Measurements from ENCODE around the gene SNX20. TPM values are rescaled to one million over a fixed set of nuclear protein-coding genes. Genes with fewer than 3 reads are reported as not detected.

The SNX20 gene
- total RNA-seq, 1 experiment from 2014 or later: not detected

DNA sequence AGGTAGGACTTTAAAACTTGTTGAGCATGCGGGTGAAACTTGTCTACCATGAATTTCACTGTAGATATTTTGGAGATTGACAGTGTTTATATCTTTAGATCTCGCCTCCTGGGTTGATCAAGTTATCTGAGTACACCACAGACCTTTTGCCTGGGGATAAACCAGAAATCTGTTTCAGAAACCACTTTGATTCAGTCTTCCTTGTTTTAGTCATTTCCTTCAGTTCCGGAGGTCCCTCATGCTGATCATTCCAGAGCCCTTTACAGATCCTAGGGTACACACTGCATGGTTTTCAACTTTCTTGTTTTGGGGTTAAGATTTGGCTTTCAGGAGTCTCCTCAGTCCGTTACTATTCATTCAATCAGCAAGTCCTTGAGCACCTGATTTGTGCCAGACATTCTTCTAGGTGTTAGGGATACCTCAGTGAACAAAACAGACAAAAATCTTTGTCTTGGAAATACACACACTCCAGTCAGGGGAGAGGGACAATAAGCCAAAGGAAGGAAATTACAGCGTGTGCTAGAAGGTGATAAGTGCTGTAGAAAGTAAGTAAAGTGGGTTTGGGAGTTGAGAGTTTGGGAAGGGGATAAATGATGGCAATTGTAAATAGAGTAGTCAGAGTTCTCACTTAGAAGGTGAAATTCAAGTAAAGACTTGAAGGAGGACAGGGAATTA lies 24.5 kb upstream of the SNX20 start:
- peak; percentile 37 for DNase-seq (ENCODE audit: low read depth)

DNA sequence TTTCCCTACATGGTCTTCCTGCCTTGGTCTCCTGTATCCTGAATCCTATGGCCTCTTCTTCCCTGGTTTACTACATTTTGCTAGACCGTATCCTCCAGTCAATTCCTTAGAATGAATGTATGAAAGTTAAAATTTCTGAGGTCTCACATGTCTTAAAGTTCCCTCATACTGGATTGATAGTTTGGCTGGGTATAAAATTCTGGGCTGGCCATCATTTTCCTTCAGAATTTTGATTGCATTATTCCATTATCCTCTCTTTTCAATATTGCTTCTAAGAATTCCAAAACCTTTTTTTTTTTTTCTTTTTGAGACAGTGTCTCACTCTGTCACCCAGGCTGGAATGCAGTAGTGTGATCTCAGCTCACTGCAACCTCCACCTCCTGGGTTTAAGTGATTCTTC lies 23.1 kb upstream of the SNX20 start:
- no peak for DNase-seq (ENCODE audit: low read depth)

DNA sequence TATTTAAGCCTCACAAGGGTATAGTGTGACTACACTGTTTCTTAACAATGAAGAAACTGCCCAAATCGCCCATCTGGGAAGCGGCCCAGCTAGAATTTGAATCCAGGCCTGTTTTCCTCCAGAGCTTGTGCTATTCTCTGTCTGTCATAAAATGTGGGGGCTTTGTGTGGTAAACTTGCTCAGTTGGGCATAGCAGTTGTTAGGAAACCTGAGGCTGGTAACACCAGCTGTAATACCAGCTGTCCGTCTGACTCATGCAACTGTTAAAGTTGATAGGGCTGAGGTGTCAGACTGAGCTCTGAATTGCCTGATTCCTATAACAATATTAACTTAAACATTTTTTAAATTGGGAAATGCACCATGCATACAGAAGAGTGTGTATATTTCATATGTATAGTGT lies 21.6 kb upstream of the SNX20 start:
- DNase-seq (ENCODE audit: low read depth): peak; percentile 50

DNA sequence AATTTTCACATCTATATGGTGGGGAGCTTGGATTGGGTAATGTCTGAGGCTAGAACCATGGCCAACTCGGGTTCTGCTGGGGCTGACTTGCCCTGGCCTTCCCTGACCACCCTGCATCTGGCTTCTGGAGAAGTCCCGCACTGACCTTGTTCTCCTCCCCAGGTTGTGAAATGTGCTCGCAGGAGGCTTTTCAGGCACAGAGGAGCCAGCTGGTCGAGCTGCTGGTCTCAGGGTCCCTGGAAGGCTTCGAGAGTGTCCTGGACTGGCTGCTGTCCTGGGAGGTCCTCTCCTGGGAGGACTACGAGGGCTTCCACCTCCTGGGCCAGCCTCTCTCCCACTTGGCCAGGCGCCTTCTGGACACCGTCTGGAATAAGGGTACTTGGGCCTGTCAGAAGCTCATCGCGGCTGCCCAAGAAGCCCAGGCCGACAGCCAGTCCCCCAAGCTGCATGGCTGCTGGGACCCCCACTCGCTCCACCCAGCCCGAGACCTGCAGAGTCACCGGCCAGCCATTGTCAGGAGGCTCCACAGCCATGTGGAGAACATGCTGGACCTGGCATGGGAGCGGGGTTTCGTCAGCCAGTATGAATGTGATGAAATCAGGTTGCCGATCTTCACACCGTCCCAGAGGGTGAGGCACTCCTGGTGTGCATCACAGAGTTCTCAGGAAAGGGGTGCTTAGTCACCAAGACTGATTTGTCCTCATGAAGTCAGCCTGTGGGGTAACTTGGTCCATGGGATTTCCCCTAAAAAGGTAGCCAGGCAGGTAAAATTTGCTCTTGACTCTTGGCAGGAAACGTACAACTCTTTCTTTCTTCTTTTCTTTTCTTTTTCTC lies 18.4 kb upstream of the SNX20 start:
- peak; percentile 65 for DNase-seq (ENCODE audit: low read depth)

DNA sequence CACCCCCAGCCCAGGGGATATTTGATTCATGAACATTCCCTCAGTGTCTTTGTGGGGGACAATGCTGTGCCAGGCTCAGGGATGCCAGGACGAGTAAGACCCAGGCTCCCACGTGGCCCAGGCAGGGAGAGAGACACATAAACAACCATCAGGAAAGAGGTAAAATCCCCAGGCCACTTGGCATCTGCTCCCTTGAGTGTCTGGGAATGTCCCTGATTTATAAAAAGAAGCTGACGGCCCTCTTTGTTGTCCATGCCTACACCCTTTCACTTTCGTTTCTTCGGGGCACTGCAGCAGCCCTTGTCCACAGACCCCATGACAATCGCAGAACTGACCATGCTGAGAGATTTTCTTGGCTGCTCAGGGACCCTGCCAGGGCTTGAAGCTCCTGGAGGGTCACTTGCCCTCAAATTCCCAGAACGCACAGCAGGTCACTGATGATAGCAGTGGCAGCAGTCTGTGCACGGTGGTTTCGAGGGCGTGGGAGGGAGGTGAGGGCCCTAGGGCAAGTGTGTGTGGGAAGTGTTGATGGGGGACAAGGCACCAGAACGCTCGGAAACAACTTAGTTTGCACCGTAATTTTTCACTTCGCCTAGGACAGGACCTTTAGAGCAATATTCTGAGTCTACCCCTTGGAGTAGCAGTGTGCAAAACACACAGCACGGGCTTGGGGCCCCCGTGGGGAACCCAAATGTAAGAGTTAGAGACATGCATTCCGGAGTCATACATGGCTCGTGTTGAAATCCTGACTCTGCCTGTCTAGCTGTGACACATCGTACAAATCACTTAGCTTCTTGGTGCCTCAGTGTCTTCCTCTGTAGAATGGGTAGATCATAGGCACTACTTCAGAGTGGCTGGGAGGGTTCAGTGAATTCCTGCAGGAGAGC lies 17.0 kb upstream of the SNX20 start:
- DNase-seq (ENCODE audit: low read depth): peak; percentile 76

DNA sequence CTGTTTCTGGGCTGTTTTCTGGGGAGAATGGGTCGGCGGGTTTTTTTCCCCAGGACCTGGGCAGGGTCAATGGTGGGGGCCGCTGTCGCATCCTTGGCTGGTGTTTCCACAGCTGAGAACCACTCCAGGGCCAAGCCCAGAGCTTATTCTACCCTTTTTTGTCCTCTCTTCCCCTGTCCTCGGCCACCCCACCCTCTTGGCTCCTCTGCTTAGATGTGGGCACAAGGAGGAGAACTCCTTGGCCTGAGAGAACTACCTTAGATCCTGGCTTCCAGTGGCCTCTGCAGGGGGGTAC lies 16.3 kb upstream of the SNX20 start:
- no peak for DNase-seq (ENCODE audit: low read depth)

DNA sequence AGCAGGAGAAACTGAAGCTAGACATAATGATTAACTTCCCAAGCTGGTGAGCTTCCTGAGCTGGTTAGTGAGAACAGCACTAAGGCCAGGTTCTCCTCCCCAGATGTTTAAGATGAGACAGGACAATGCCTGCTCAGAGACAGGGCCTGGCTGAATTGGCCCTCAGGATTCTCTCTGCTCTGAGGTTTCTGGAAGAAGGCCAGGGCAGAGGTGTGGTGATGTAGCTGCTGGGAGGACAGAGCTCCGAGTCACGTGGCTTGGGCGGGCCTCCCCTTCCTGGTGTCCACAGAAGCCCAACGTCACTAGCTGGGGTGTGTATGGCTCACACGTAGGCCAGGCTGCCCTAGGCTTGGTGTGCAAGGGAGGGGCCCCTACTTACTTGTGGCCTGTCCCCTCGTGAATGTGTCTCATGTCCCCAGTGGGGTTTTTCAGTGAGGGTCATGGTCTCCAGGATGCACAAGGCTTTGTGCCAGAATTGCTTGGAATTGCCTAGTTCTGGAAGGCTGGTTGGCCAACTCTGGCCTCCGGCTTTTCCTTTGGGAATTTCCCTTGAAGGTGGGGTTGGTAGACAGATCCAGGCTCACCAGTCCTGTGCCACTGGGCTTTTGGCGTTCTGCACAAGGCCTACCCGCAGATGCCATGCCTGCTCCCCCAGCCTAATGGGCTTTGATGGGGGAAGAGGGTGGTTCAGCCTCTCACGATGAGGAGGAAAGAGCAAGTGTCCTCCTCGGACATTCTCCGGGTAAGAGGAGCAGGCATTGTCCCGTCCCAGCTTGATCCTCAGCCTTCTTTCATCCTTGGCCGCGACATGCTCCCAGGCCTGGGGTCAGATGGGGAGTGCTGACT lies 15.7 kb upstream of the SNX20 start:
- DNase-seq (ENCODE audit: low read depth): peak; percentile 89

DNA sequence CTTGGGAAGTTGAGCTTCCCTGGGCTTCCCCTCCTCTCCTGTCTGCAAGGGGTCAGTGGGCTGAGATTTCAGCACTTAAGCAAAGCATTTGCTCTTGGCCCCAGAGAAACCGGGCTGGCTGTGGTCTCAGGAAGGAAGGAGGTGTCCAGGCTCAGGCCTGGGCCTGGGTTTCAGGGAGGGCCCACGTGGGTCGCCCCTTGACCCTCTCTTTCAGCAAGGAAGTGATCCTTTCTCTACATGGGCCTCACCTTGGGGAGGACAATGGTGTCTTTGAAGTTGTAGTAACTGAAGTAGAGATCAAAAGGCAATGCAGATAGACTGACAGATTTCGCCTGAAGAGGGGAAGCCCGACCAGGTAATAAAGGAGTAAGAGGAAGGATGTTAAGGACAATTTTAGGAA lies 15.0 kb upstream of the SNX20 start:
- no peak for DNase-seq (ENCODE audit: low read depth)

DNA sequence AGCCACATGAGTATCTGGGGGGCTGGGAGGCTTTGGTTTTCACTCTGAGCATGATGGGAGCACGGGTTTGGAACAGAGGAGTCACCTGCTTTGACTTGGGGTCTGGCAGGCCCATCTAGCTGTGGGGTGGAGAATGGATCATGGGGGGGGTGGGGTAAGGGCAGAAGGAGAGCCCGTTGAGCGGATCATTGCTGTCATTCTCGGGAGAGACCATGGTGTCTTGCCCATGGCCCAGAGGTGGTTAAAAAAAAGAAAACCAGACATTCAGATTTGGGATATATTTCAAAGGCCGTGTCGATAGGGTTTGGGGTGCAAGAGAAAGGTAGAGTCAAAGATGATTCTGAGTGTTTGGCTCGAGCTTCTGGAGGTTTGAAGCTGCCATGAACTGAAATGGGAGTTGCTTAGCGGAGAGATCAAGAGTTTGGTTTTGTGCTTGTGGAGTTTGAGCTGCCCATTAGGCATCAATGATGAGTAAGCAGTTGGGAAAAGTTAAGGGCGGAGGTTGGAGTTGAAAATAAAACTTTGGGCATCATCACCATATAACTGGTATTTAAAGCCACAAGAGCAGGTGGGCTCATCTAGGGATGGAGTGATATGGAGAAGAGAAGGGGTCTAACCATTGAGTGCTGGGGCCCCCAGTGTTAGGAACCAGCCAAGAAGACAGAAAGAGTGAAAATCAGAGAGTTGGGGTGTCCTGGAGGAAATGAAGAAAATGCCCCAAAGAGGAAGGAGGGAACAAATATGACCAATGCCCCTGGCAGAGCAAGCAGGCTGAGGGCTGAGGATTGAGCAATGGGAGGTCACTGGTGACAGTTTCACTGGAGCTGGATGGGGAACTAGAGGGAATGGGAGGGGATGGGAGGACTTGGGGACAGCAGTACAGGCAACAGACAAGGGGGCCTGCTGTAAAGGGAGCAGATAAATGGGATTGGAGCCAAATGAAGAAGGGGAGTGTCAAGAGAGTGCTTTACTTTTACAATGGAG lies 14.2 kb upstream of the SNX20 start:
- no peak for DNase-seq (ENCODE audit: low read depth)

DNA sequence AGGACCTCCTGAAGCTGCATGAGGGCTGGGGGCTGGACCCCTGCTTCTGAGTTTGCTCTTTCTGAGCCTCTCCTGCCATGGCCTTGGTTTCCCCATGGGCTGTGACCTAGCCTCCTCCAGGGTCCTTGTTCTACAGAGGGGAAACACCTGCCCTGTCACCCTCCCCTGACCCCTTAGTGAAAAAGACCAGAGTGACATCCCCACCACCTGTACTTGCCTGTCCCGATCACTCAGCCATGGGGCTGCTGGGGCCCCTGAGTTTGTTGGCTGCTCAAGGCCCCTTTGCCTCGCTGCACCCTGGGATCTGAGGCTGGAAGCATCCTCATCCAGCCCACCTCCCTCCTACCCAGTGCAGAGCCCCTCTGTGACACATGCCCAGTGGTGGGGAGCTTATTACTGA lies 13.1 kb upstream of the SNX20 start:
- no peak for DNase-seq (ENCODE audit: low read depth)

DNA sequence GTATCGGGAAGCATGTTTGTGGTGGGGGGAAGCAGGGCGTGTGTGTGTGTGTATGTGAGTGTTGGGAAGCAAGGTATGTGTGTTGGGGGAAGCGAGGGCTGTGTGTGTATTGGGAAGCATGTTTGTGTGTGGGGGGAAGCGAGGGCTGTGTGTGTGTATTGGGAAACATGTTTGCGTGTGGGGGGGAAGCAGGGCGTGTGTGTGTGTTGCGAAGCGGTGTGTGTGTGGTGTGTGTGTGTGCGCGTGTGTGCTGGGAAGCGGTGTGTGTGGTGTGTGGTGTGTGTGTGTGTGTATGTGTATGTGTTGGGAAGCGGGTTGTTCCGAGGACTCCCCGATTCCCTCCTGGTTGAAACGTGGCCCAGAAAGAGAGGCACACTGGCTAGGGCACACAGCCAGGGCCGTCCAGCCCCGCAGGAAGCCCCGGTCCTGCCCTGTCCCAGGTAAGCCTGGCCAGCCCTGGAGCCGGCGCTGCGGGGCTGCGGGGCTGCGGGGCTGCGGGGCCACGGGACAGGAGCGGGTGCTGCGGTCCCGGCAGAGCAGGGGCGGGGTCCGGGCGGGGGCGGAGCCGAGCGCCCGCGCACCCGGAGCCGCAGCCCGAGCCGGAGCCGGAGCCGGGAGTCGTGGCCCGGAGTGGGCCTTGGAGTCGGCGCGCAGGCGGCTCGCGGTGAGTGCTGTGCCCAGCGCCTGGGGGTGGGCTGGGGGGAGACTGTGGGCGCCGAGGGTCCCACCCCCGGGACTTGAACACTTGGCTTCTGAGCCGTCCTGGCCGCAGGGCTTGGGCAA lies 12.1 kb upstream of the SNX20 start, which contains the start of gene NOD2:
Gene NOD2, plus strand, starts transcription at position 608 of the 783 bp plus-strand sequence. CDS start 5,890 bp downstream, outside the sequence.
- DNase-seq (ENCODE audit: low read depth): peak; percentile 15

DNA sequence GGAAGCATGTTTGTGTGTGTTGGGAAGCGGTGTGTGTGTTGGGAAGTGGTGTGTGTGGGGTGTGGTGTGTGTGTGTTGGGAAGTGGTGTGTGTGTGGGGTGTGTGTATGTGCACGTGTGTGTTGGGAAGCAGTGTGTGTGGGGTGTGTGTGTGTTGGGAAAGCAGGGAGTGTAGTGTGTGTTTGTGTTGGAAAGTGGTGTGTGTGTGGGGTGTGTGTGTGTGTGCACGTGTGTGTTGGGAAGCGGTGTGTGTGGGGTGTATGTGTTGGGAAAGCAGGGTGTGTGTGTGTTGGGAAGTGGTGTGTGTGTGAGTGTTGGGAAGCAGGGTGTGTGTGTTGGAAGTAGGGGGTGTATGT lies 11.5 kb upstream of the SNX20 start:
- DNase-seq (ENCODE audit: low read depth): no peak

DNA sequence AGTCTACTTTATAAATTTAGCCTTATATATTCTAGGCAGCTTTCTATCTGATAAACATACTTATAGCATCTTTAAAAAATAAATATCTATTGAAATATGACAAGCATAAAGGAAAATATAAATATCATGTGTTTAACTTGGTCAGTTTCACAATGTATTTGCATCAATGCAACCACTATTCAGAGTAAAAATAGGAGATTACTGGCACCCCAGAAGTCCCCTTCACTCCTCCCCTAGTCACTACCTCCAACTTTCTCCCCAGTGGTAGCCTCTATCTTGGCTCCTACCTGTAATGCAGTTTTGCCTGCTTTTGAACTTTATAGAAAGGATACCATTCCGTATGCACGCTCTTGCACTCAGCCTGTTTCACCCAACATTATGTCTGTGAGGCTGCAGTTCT lies 9.1 kb upstream of the SNX20 start:
- DNase-seq (ENCODE audit: low read depth): no peak

DNA sequence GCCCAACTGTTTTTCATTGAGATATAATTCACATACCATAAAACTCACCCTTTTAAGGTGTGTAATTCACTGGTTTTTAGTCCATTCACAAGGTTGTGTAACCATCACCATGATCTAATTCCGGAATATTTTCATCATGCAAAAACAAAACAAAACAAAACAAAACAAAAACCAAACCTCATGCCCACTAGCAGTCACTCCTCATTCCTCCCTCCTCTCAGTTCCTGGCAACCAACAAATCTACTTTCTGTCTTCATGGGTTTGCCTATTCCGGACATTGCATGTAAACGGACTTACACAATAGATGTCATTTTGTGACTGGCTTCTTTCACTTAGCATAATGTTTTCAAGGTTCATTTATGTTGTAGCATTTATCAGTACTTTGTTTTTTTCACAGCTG lies 7.8 kb upstream of the SNX20 start:
- DNase-seq (ENCODE audit: low read depth): no peak

DNA sequence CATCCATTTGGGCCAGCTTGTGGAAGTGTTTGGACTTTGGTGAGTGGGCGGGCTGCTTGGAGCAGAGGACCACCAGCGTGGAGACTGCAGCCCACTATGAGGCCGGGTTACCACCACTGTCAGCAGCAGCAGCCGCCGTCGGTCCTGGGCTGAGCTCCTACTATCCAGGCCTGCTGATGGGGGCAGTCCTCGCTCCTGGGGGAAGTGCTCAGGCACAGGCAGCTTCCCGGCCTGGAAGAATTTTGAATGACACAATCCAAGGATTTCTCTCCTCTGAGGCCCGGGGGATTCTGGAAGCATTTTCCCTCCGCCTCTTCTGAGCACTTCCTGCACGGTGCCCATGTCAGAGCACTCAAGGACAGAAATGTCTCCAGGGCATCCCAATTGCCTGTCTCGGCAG lies 7.0 kb upstream of the SNX20 start:
- no peak for DNase-seq (ENCODE audit: low read depth)

DNA sequence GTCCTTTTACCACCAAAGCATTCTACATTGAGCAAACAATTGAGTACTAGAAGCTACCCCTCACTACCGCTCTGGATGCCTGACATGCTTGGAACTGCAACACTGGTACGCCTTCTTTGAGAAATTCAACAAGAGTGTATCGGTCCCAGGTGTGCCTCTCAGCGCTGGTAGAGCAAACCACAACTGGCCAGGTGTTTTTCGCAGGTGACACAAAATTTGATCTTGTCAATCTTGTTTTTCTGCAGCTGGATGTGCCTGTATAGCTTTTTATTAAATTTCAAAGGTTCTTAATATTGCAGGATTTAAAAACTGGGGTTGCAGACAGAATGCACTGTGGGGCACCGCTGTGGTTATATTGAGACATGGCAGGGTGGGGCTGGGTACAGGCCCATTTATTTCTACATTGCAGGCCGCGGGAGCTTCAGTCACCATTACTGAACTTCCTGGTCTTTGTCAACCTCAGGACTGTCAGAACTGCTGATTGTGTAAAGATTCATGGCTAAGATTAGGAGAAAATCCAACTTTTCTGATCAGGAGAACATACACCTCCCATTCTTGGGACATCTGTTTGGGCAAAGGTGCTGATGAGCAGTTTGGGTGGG lies 4.5 kb upstream of the SNX20 start:
- DNase-seq (ENCODE audit: low read depth): no peak

DNA sequence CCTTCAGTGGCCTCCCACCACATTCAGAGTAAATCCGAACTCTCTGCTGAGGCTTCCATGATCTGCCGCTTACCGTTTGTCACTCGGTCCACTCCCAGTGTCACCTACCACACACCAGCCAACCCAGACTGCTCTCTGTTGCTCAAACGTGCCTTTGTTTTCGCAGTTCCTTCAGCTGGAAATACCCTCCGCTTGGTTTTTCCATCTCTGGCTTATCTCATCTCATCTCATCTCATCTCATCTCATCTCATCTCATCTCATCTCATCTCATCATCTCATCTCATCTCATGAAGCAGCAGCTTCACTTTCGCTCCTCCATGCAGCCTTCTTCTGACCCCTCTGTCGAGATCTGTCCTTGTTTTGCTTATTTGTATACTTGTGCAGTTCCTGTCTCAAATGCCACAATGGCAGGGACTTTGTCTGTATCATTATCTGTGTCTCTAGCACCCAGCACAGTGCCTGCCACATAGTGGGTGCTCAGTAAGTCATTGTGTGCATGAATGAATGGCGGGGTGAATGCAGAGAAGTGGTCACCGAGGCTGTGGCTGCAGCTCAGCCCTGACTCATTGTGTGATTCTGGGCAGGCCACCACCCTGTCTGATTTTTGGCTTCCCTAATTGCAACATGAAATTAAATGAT lies 3.8 kb upstream of the SNX20 start:
- no peak for DNase-seq (ENCODE audit: low read depth)

DNA sequence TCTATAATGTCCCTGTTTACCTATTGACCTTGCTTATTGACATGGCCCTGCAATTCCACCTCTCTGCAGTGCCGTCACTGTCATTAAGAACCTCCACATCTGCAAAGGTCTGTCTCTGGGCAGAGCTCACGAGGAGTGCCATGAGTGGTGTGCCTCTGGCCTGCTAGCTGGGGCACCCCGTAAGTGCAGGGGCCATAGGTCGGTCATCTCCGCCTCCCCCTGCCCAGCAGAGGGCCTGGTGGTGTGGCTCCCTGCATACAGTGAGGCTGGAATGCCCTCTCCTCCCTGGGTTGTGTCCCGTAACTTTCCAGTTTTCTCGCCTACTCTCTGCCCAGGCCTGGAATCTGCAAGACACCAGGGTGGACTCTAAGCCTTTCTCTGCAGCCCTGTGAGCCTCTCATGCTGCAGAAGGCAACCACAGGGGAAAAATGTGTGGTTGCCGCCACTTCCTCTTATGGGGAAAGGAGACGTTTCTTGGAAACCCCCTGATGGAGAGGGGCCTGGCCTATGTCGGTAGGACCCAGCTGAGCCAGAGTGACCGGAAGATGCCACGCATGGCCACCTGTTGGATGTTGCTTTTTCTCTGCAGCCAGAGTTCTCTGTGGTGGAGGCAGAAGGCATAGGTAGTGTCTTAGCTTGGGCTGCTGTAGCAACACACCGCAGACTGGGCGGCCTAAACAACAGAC lies 2.7 kb upstream of the SNX20 start:
- DNase-seq (ENCODE audit: low read depth): no peak
